Sigmoid colon (tissue), 4 donors: Measurements from ENCODE around the gene OMG.

Experiments
- POLR2A ChIP-seq, 2 donors: fragments of 450-650 bp; IDR thresholded peaks; one replicate each; pipeline ENCODE4 v1.6.1; 2016; ENCODE audit warnings: antibody characterized with exemption in 2 of 2, mild to moderate bottlenecking in 2 of 2, moderate library complexity in 2 of 2
- POLR2AphosphoS5 ChIP-seq, 4 donors: sonication (generic); formaldehyde crosslinking; IDR thresholded peaks; one replicate each; pipeline ENCODE4 v1.6.1; 2017; ENCODE audit warnings: antibody characterized with exemption in 4 of 4
- TF ChIP-seq, protein P1 (sequence below), 4 experiments: fragments of 450-650 bp in 3 of 4; fragments of 200-600 bp in 1 of 4; IDR thresholded peaks; one replicate each; pipeline ENCODE4 v1.5.1; 2016 to 2019; ENCODE audit warnings: antibody characterized with exemption in 4 of 4, mild to moderate bottlenecking in 3 of 4, moderate library complexity in 2 of 4

DNA sequence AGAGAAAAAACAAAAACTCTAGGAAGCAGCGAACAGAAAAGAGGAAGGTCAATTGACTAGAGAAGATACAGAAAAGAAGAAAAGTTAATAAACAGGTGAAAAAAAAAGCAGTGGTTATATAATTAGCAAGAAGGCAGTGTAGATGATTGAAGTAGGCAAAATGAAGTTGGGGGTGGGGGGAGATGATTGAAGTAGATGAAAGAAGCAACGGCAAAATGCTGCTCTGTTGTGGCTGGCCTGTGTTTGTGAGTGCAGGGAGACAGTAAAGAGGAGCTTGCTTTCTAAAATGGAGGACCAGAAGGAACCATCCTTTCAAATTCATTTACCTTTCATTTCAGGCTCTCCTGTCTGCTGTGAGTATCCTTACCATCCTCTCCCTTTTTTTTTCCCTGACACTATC is 13.2 kb upstream of the OMG start:
- TF ChIP-seq POLR2A (IDR thresholded peaks at IDR 0.05) (no peak), POLR2AphosphoS5 (IDR thresholded peaks at IDR 0.05) (no peak)
- TF ChIP-seq, protein P1, sequence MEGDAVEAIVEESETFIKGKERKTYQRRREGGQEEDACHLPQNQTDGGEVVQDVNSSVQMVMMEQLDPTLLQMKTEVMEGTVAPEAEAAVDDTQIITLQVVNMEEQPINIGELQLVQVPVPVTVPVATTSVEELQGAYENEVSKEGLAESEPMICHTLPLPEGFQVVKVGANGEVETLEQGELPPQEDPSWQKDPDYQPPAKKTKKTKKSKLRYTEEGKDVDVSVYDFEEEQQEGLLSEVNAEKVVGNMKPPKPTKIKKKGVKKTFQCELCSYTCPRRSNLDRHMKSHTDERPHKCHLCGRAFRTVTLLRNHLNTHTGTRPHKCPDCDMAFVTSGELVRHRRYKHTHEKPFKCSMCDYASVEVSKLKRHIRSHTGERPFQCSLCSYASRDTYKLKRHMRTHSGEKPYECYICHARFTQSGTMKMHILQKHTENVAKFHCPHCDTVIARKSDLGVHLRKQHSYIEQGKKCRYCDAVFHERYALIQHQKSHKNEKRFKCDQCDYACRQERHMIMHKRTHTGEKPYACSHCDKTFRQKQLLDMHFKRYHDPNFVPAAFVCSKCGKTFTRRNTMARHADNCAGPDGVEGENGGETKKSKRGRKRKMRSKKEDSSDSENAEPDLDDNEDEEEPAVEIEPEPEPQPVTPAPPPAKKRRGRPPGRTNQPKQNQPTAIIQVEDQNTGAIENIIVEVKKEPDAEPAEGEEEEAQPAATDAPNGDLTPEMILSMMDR (IDR thresholded peaks at IDR 0.05), result no peak
